SKM-1 treated with dmso at 0.1 percent for 144 hours (cell line): ENCODE measurements around the gene MAEA.

Experiments used
- DNase-seq: peaks from one replicate; lab custom pipeline; 2025; ENCODE audit not compliant: unreplicated experiment; lab: John Stamatoyannopoulos, UW

The MAEA gene

DNA sequence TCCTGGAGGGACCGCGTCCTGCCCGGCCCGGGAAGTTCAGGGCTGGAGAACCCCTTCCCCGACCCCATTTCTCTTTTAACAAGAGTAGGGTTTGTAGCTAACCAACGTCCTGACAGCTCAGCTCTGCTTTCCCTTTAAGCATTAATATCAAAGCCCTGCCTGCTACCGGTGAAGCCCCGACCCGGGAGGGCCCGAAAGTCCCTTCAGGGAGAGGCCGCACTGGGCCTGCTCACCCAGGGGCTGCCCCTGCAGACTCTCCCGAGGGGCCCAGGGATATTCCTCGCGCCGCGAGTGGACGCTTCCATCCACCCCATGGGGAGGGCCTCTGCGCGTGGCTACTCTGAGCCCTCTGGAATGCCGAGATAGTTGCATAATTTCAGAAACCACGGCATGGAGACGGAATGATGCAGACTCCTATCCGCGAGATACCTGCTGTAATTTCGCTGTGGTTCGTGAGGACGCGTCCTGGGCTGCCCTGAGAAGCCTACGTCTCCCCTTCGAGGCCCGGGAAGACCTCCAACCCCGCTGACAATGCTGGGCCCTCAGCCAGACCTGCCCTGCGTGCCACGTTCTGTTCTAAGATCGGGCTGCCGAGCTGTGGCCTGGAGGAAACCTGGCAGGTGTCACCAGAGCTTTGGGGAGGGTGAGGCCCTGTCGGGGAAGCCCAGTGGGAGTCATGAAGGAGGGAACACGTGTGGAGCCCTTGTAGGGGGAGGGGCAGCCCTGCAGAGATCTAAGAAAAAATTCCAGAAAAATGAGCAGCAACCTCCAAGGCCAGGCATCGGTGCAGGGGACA, 39.8 kb upstream of the MAEA start:
- no peak for DNase-seq

DNA sequence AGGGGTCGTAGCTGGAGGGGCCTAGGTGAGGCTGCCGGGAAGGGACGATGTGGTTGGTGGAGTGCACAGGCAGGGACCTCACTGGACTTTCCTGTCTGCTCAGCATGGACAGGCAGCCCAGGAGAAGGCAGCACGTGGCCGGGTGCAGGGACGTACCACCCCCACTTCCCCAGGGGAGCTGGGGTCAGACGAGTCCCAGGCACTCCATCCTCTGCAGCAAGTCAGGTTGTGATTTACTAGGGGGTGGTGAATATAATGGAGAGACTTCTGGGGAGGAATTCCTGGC, 39.2 kb upstream of the MAEA start:
- no peak for DNase-seq

DNA sequence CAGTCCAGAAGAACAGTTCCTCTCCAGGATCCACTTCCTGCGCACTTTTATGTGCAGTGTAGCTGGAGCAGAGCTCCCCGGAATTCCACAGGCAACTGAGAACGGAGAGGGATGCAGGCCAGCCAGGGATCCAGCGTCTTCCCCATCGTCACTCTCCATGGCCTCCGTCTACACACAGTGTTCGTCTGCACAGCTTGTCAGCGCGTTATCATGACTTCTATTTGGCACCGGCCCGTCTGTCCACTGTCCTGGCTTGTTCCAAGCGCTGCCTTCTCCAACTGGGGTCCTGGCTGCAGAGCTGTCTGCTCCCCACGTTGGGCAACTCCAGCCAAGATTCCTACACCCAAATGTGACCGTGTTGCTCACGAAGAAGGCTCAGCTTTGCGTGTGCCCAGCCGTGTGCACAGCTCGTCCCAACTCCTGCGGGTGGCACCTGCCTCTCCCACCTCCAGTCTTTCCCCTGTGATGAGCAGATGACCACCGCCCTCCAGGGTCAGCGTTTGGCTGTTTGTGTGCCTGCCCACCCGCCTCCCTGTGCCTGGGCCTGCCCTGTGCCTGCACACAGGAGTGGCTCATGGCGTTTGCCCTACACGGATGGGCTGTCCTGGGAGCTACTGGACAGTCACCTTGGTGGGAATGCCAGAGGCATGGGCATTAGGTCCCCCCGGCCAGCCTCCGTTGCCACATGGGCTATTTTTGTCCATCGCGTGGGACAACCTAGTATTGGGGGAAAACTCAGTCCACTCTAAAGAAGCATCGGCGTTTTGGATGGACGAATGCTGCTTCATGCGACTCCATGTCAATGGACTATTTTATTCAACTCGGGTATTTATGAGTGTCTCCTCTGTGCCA, 38.5 kb upstream of the MAEA start:
- no peak for DNase-seq

DNA sequence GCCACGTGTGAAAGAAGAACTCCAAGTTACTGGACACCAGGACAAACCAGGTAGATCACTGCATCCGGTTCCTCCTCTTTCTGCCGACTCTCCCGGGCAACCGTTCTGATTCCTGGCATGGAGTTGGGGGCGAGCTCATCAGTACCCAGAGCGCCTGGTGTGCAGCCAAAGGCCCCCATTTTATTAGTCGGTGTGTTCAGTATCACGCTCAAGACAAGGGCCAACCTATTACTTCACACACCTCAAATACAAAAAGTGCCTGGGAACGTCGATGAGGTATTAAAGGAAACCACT, 38.0 kb upstream of the MAEA start:
- DNase-seq, result no peak

DNA sequence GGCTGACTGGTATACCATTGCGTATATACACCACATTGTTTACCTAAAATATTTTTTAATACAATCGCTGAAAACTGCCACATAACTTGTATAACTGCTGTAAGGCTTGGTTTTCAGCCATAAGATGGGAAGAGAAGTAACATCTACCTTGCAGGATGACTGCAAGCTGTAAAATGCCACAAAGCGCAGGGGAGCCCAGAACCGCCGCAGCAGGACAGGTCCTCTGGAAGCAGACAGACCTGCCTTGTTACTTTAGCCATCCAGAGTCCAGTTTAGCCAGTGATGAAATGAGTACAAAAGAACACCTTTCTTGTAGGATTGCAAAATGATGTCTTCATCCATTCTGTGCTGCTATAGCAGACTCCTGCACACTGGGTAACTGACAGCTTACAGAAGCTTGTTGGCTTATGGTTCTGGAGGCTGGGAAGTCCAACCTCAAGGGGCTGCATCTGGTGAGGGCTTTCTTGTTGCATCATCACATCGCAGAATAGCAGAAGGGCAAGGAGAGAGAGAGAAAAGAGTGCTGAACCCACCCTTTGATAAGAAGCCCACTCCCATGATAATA, 36.7 kb upstream of the MAEA start:
- no peak for DNase-seq

DNA sequence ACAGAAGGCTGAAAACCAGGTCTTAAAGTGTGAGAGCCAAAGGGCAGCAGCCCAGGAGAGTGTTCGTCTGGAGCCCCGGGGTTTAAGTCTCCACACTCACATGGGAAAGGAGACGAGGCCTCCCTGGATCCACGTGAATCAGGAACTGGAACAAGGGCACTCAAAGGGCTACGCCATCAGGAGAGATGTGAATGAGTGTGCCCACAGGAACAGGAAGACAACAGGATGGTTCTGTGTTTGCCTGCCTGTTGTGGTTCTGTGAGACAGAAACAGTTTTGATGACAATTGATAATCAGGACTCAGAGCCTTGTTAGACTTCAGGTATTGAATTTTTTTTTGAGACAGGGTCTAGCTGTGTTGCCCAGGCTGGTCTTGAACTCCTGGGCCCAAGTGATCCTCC, 35.9 kb upstream of the MAEA start:
- no peak for DNase-seq

DNA sequence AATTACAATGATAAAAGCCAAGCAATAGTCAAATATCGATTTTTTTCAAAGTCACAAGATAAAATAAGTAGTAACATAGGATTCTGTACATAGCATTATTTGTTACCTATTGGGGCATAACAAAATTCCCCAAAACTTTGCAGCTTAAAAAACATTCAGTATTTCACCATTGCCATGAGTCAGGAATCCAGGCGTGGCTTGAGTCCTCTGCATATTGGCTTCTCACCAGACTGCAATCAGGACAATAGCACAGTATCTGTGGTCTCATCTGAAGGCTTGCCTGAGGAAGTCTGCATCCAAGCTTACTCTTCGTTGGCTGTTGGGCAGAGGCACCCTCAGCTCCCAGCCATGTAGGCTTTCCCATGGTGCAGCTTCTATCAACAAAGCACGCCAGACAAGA, 34.5 kb upstream of the MAEA start:
- no peak for DNase-seq

DNA sequence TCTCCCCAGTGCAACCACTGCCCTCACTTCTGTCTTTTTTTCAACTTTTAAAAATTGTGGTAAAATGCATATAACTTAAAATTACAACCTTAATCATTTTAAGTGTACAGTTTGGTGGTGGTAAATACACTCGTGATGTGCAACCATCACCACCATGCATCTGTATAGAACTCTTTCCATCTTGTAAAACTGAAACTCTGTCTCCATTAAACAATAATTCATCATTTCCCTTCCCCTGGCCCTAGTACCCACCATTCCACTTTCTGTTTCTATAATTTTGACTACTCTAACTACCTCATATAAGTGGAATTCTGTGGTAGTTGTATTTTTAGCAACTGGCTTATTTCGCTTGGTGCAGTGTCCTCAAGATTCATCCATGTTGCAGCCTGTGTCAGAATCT, 34.0 kb upstream of the MAEA start:
- DNase-seq, result no peak

DNA sequence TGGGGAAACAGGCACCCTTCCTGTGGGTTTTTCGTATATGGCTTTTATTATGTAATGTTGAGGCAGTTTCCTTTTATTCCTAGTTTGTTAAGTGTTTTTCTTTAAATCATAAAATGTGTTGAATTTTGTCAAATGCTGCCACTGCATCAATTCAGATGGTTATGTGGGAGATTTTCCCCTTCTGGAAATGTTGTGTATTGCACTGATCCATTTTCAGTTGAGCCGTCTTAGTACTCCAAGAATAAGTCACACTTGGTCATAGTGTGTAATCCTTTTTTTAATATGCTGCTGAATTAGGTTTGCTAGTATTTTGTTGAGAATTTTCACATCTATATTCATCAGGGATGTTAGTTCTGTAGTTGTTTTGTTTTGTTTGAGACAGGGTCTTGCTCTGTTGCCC, 31.2 kb upstream of the MAEA start:
- no peak for DNase-seq

DNA sequence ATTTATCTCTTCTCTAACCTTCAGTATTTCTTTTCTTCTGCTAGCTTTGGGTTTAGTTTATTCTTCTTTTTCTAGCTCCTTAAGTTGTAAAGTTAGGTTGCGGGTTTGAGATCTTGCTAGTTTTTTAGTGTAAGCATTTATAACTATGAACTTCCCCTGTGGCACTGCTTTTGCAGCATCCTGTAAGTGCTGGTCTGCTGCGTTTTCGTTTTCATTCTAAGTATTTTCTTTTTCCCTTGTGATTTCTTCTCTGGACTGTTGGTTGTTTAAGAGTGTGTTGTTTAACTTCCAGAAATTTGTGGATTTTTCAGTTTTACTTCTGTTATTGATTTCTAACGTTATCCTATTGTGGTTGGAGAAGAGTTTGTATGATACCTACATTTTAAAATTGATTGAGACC, 29.7 kb upstream of the MAEA start:
- no peak for DNase-seq

DNA sequence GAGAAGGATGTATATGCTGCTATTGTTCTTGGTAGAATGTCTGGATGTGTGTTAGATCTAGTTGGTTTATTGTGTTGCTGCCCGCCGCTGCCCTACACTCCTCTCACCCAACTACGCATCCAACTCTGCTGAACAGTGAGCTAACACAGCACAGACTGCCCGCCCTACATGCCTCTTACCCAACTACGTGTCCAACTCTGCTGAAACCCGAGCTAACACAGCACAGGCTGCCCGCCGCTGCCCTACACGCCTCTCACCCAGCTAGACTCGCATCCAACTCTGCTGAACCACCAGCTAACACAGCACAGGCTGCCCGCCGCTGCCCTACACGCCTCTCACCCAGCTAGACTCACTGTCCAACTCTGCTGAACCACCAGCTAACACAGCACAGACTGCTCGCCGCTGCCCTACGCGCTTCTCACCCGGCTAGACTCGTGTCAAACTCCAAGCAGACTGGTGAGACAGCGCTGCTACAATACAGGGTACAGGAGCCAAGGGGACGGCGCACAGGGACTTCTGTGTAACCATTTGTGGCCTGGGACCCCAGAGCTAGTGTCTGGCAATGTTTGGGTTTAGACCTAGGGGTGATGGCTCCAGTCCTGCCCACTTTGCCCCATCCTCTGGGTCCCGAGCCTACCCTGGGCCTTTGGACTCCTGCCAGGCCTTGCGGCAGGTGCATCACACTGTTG, 29.1 kb upstream of the MAEA start:
- no peak for DNase-seq

DNA sequence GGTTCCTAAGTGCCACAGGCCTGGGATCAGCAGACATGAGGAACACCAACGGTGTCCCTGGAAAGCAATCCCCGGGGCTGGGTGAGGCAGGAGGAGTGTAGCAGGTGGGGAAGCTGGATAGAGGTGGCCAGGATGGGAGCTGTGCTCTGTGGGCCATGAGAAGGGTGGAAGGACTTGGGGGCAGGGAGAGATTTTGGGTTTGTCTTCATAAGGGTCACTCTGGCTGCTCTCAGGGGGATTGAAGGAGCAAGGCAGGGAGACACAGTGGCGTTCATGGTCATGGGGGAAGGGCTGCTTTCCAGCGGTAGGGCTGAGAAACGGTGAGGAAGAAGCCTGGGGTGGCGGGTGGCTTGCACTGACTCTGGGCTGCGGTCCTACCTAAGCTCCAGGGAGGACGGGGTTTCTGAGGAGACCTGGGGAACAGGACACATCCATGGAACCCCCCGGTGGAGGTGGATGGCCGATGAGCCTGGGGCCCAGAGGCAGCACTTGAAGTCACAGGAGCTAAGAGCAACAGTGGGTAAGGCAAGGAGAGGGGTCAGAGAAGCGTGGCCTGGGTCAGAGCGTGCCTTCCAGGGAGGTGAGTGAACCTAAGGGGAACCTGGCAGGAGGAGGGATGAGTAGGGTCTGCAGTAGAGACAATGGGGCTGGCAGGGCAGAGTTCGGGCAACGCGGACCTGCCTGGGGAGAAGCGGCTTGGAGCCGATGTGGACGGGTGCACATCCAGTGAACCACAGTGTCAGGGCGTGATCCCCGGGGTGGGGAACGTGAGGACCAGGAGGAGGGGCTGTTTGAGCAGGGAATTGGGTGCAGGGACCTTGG, 28.4 kb upstream of the MAEA start:
- no peak for DNase-seq

DNA sequence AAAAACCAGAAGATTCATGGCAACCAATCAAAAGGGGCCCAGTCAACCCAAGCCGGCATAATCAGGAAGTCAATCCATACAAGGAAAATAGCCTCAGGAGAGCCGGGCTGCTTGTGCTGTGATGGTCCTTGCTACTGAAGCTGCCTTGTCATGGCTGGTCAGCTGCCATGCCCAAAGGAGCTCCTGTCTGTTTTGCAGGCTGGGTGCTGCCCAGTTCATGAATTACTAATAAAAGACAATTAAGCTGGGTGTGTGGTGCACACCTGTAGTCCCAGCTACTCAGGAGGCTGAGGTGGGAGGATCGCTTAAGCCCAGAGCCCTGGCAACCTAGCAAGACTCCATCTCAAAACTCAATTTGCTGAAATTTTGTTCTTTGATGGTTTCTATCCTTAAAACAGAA, 24.7 kb upstream of the MAEA start:
- DNase-seq, result no peak

DNA sequence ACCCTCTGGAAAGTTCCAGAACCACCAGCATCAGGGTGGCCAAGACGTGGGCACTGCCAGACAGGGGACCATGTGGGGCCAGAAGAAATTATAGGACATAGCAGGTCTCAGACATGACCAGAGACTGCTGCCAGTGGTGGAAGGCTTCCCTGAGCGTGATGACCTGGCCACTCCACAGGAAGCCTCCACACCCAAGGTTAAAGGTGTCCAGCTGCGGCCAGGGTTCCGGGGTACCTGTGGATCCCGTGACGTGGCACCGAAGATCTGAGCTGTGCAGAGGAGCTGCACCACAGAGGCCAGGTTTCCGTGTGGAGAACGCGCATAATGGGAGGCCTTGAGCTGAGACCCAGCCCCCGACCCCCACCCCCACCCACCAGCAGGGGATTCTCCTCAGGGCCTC, 24.3 kb upstream of the MAEA start:
- no peak for DNase-seq

DNA sequence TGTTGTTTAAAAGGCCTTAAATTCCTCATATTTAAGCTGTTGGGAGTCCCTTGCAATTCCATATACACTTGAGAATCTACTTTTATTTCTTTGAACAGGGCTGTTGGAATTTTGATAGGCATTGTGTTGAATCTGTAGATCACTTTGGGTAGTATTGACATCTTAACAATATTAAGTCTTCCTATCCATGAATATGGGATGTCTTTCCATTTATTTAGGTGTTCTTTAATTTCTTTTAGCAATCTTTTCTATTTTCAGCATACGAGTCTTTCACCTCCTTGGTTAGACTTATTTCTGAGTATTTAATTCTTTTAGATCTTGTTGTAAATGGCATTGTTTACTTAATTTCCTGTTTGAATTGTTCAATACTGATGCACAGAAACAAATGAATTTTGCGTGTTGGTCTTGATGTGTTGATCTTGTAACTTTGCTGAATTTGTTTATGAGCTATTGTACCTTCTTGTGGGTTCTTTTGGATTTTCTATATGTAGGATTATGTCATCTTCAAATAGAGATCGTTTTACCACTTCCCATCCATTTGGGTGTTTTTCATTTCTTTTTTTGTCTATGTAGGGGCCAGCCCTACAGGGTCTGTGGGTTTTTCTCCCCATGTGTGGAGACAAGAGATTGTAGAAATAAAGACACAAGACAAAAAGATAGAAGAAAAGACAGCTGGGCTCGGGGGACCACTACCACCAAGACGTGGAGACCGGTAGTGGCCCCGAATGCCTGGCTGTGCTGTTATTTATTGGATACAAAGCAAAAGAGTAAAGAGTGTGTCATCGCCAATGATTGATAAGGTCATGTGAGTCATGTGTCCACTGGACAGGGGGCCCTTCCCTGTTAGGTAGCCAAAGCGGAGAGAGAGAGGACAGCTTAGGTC, 22.6 kb upstream of the MAEA start:
- no peak for DNase-seq

DNA sequence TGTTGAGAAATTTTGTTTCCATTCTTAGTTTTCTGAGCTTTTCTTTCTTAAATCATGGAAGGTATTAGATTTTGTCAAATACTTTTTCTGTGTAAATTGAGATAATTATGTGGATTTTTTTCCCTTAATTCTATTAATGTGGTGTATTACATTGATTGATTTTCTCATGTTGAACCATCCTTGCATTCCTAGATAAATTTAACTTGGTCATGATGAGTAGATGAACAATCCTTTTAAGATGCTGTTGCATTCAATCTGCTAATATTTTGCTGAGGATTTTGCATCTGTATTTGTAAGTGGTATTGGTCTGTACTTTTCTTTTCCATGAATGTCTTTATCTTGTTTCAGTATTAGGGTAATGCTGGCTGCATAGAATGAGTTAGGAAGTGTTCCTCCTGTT, 20.5 kb upstream of the MAEA start:
- DNase-seq, result no peak

DNA sequence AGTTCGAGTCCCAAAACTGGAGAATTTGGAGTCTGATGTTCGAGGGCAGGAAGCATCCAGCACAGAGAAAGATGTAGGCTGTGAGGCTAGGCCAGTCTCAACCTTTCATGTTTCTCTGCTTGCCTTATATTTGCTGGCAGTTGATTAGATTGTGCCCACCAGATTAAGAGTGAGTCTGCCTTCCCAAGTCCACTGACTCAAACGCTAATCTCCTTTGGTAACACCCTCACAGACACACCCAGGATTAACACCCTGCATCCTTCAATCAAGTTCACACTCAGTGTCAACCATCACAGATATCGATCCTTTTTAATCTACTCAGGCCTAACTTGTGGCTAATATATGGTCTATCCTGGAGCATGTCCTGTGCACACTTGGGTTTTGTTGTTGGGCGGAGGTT, 18.0 kb upstream of the MAEA start:
- DNase-seq, result no peak

DNA sequence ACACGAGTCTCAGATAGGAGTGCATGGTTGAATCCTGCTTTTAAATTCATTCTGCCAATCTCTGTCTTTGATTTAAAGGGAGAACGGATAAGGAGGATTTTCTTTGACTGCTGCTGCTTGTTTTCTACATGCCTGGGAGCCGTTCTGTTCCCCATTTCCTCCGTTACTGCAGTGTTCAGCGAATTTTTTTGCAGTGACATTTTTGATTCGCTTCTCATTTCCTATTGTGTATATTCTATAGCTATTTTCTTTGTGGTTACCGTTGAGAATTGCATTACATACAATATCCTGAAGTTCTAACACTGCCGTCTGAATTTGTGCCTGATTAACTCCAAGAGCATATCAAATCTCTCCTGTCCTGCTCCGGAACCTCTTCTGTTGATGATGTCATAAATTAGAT, 14.8 kb upstream of the MAEA start:
- DNase-seq, result no peak

DNA sequence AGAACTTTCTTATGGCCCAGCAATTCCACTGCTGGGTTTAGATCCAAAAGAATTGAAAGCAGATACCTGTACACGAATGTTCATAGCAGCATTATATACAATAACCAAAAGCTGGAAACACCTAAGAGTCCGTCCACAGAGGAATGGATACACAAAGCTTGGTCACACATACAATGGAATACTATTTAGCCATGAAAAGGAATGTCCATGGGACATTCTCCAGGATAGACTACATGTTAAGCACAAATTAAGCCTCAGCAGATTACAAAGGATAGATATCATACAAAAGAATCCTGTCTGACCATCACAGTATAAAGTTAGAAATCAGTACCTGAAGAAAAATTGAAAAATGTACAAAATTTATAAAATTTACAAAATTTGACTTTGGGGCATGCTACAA, 12.7 kb upstream of the MAEA start:
- DNase-seq, result no peak
